ENCODE data around the gene SLX1A.

- TF ChIP-seq HDGF (IDR thresholded peaks at IDR 0.05) (no peak), NCOA2 (IDR thresholded peaks at IDR 0.05; ENCODE audit: partially characterized antibody in 2 of 2) (no peak), JUND (IDR thresholded peaks at IDR 0.05; ENCODE audit: borderline replicate concordance, low read depth, low read length) (no peak), JUND (tag; IDR thresholded peaks at IDR 0.05; ENCODE audit: borderline replicate concordance, low read depth, low read length) (no peak), CTCF (IDR thresholded peaks at IDR 0.05 in 2 of 3, conservative IDR thresholded peaks at IDR 0.05 in 1 of 3; ENCODE audit: insufficient read depth in 2 of 3, low read depth in 1 of 3, low read length in 3 of 3) (no peak), MNT (conservative IDR thresholded peaks at IDR 0.05) (no peak), ZKSCAN1 (IDR thresholded peaks at IDR 0.05; ENCODE audit: low read depth, low read length) (no peak), POLR2AphosphoS5 (IDR thresholded peaks at IDR 0.05; ENCODE audit: control insufficient read depth, insufficient read depth, low read depth, low read length) (no peak), PPARD (CRISPR knock-in tag; IDR thresholded peaks at IDR 0.05) (no peak), E2F4 (CRISPR knock-in tag; IDR thresholded peaks at IDR 0.05; ENCODE audit: low read depth) (no peak), KDM1A (IDR thresholded peaks at IDR 0.05) (no peak), SIN3A (IDR thresholded peaks at IDR 0.05; ENCODE audit: borderline replicate concordance in 2 of 2, control insufficient read depth in 1 of 2, low read depth in 2 of 2, low read length in 2 of 2) (no peak)
- TF ChIP-seq, protein P1, sequence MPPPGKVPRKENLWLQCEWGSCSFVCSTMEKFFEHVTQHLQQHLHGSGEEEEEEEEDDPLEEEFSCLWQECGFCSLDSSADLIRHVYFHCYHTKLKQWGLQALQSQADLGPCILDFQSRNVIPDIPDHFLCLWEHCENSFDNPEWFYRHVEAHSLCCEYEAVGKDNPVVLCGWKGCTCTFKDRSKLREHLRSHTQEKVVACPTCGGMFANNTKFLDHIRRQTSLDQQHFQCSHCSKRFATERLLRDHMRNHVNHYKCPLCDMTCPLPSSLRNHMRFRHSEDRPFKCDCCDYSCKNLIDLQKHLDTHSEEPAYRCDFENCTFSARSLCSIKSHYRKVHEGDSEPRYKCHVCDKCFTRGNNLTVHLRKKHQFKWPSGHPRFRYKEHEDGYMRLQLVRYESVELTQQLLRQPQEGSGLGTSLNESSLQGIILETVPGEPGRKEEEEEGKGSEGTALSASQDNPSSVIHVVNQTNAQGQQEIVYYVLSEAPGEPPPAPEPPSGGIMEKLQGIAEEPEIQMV (tag; conservative IDR thresholded peaks at IDR 0.05; ENCODE audit: low read depth), result no peak
- TF ChIP-seq, protein P2, sequence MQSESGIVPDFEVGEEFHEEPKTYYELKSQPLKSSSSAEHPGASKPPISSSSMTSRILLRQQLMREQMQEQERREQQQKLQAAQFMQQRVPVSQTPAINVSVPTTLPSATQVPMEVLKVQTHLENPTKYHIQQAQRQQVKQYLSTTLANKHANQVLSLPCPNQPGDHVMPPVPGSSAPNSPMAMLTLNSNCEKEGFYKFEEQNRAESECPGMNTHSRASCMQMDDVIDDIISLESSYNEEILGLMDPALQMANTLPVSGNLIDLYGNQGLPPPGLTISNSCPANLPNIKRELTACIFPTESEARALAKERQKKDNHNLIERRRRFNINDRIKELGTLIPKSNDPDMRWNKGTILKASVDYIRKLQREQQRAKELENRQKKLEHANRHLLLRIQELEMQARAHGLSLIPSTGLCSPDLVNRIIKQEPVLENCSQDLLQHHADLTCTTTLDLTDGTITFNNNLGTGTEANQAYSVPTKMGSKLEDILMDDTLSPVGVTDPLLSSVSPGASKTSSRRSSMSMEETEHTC (IDR thresholded peaks at IDR 0.05), result no peak
- TF ChIP-seq, protein P3, sequence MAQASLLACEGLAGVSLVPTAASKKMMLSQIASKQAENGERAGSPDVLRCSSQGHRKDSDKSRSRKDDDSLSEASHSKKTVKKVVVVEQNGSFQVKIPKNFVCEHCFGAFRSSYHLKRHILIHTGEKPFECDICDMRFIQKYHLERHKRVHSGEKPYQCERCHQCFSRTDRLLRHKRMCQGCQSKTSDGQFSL (CRISPR knock-in tag; IDR thresholded peaks at IDR 0.05), result no peak
- TF ChIP-seq, protein P3 (tag; IDR thresholded peaks at IDR 0.05), result no peak
Measured at GRCh38 chr16:30179931-30180330, 13.7 kb upstream of the SLX1A start.

Measured in K562 (cell line).